A172 (cell line): ENCODE measurements around the gene GABARAPL1. TPM values are rescaled to one million over a fixed set of nuclear protein-coding genes. Genes with fewer than 3 reads are reported as not detected.
"Not testable (repeated sequence)": the region's sequence is repeated elsewhere in the genome, so short reads cannot be mapped to it uniquely, and the experiment has no call there.

Experiments
- DNase-seq: peaks from one replicate; pipeline ENCODE4 v3.0.0-alpha.2; 2015; ENCODE audit warnings: low spot score
- total RNA-seq: library from RNA; depleted of rRNA; stranded (reverse); fragments of >200 nt; shearing (Covaris generic); gene quantifications from 2 replicates; pipeline ENCODE4 v1.2.3, GENCODE V29; 2014; rRNA removed

GABARAPL1 gene
- total RNA-seq: 20.4 and 20.8 TPM in 2 replicates

DNA sequence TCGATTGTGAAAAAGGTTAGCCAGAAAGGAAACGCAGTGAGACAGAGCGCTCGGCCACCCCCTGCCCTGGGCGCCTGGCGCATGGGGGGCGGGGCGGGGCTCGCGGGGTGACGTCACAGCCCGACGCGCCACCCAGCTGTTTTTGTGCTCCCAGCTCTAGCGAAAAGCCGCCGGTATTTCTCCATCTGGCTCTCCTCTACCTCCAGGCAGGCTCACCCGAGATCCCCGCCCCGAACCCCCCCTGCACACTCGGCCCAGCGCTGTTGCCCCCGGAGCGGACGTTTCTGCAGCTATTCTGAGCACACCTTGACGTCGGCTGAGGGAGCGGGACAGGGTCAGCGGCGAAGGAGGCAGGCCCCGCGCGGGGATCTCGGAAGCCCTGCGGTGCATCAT is at the start of gene GABARAPL1:
GABARAPL1 (plus strand) TSS at position 139 of the 393 bp plus-strand sequence; CDS start at position 392, 253 bp downstream.
- DNase-seq: peak; percentile 46

DNA sequence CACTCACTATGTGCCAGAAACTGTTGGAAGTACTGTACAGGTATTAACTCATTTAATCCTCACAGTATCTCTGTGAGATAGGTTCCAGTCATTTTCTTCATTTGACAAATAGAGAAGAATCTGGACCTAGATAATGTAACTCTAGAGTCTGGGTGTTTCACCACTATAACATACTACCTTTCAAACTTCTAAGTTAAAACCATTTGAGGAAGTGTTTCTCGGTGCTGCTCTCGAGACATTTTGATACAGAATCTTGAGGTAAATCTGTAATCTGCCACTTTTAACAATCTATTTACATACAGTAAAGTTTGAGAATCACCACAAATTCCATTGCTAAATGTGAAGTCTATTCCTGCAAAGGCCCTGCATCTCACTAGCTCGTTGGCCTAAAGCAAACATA is 49.6 kb upstream of the GABARAPL1 start:
- DNase-seq: no peak

DNA sequence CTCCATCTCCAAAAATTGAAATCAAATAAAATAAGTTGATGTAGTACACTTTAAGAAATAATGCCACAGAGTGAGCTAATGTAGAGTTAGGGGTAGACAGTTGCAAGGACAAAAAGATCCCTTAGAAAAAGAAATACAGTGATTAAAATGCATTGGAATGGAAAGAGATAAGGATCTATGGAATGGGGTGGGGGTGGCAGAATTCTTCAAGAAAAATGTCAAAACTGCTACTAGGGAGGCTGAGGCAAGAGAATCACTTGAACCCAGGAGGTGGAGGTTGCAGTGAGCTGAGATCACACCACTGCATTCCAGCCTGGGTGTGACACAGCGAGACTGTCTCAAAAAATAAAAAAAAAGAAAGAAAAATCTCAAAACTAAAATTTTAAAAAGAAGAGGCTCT is 47.3 kb upstream of the GABARAPL1 start:
- no peak for DNase-seq

GRCh38 chr12:10167599-10167998 is 45.1 kb upstream of the GABARAPL1 start:
- no peak for DNase-seq

GRCh38 chr12:10169104-10169503 is 43.6 kb upstream of the GABARAPL1 start:
- no peak for DNase-seq

DNA sequence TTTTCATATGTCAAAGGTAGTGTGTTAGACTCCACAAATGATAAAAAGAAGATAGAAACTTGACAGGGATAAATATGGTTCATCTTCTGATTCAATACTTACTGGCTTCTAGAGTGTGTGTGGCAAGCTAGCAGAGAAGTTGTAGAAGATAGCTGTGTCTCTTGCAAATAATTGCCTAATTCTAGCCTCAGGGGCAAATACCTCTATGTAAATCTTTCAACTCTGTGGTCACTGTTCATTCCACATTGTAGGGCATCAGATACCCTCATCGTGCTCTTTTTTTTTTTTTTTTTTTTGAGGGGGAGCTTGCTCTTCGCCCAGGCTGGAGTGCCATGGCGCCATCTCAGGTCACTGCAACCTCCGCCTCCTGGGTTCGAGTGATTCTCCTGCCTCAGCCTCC is 42.5 kb upstream of the GABARAPL1 start:
- no peak for DNase-seq

DNA sequence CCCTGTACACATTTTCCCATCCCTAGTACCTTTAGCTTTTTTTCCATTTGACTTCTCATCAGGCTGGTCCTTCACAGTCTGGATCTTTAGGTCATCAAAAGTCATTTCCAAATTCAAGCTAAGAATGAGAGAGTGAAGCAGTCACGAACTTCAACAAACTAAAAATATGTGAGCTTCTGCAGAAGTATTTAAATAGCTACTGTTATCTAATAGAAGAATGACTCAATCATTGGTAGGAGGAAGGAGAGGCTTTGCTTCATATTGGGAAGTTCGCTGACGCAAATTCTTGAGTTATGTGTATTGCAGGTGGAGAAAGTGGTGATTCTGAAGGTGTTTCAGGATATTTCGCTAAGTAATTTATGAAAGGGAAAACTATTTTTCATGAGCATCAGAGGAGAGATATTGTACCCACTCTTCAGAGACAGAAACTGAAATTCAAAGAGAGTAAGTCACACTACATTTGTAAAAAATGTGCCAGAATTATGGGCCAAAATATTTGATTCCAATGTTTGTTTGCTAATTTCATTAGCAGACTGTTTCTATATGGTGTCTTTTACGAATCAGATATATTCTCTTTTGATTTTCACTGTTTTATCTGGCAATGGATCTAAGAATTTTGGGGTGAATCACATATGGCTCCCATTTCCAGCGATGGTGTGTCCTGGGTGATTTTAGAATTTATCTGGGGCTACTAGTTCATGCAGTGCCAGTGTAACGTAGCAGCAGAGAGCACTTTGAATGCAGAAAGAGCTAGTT is 40.5 kb upstream of the GABARAPL1 start, which contains the start of gene OLR1:
OLR1 (minus strand) TSS at position 160 of the 756 bp plus-strand sequence; CDS start at position 105, 55 bp downstream.
- no peak for DNase-seq

DNA sequence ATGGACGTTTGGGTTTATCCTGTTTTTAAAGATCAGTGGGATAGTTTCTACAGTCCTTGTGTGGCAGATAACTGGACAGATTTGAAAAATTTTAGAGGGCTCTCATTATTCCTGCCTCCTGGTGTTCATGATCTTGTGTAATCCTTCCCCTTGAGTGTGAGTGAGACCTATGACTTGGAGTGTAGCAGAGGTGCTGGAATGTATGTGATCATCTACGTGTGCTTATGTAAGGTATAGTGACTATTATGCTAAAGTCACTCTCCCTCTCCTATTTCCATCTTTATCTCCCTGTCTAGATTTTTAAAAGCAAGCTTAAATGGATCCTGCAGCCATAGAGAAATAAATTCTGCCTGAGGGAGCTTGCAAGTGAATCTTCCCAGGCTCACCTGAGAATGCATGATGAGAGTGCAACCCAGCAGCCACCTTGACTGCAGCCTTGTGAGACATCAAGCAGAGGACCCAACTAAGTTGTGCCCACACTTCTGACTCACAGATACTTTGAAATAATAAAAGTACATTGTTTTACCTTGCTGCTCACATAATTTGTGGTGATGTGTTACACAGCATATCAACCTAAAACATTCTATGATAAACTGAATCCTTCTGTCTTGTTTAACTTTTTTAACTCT is 37.6 kb upstream of the GABARAPL1 start:
- no peak for DNase-seq

DNA sequence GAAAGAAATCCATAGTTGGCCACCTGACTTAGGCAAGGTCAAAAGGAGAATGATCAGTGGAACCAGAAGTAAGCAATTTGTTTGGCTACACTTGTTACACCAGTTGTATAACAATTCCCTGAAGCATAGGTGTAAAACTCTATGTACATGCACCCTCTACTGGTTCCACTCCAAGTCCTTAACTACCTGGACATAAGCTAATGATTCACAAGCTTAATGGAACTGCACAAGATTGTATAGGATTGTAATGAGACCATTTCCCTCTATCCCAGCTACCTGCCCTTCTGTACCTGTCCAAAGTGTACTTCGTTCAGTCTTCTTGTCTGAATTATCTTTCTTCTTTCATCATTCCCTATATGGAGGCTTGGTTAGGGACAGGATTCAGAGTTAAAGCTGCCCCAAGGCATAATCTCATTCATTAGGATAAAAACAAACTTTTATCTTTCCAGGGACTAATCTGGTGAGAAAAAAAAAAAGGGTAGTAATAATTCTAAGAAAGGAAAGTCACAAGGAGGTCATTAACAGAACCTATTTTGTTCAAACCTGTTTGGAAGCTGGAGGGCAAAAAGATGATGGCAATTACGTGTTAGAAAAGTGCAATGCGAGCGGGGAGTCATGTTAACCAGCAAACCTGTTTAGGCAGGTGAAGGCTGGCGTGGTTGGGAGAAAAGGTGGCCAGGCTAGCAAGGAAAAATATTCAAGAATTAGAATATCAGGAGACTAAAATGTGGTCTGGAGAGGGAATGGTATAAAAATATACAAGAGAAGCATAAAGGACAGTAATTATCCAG is 36.6 kb upstream of the GABARAPL1 start:
- no peak for DNase-seq

GRCh38 chr12:10178821-10179220 is 33.9 kb upstream of the GABARAPL1 start, which contains the start of gene TMEM52B:
TSS of gene TMEM52B (plus strand) at chr12:10179032. CDS start at chr12:10179575, 543 bp downstream.
- DNase-seq: no peak

DNA sequence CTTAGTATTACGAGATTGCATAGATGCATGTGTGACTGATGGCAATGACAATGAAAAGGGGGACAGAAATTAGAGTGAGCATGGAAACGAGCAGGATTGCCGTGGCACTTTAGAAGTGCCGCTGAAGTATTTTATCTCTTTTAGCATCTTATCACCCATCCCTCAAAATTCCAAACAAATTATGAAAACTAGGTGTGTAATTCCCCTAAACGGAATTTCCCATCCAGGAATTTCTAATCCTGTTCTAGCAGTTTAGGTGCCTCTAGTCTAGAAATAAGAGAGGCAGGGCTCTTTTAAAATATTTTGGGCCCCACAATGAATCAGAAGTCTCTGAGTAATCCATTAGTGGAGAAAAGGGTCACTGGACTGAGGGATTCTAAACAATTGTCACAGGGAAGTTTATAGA is 32.9 kb upstream of the GABARAPL1 start:
- peak; percentile 38 for DNase-seq

DNA sequence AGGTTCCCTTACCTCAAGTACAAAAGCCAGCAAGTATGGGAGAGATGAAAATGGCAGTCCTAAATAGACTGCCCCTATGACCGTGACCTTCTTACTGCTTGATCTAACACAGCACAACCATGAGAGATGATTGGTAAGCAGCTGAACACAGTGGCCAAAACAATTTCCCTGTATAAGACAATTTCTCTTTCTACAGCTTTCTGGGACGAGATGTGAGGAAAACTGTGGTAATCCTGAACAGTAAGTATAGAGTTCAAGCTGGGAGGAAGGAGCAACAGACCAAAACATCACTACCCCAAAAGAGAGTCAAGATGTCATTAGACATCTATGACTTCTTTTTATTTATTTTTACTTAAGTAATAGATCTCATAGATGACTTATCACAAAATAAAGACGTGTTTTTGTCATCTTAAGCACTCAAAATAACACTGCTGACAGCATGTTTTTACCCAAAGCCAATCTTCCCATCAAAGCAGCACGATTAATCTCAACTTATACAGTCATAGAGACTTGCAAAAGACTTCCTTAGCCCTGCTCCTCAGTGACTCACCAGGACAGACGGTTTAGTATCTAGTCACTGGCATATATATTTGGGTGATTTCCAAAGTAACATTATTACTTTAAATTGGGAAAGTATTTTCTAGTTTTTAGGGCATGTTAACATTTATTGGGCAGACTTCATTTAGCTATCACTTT is 30.2 kb upstream of the GABARAPL1 start:
- peak; percentile 58 for DNase-seq

GRCh38 chr12:10184261-10184843 is 28.3 kb upstream of the GABARAPL1 start:
- no peak for DNase-seq

DNA sequence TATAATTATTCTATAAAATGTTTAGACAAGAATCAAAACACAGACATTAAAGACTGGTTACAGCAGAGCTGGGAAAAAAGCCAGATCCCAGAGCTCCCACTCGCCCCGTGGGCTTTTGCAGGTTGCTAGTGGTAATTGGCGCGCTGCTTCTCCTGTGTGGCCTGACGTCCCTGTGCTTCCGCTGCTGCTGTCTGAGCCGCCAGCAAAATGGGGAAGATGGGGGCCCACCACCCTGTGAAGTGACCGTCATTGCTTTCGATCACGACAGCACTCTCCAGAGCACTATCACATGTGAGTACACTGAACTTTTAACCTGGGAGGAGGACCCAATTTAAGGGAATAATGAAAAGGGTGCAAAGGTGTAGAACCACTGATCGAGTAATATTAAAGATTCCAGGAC is 26.4 kb upstream of the GABARAPL1 start:
- no peak for DNase-seq

DNA sequence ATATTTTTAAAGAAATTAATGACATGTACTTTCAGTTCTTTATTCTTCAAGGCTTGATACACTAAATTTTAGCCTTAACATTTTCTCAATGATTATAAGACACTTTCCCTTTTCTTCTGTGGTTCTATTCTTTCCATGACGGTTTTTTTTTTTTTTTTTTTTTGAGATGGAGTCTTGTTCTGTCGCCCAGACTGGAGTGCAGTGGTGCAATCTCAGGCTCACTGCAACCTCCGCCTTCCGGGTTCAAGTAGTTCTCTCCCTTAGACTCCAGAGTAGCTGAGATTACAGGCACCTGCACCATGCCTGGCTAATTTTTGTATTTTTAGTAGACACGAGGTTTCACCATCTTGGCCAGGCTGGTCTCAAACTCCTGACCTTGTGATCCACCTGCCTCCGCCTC is 25.7 kb upstream of the GABARAPL1 start:
- not testable (repeated sequence) for DNase-seq

- no peak for DNase-seq
Measured at GRCh38 chr12:10189653-10190052, 23.0 kb upstream of the GABARAPL1 start.

GRCh38 chr12:10190558-10191388 is 21.9 kb upstream of the GABARAPL1 start:
- DNase-seq: peak; percentile 66

- DNase-seq: peak; percentile 66
Measured at GRCh38 chr12:10191865-10192264, 20.8 kb upstream of the GABARAPL1 start.

DNA sequence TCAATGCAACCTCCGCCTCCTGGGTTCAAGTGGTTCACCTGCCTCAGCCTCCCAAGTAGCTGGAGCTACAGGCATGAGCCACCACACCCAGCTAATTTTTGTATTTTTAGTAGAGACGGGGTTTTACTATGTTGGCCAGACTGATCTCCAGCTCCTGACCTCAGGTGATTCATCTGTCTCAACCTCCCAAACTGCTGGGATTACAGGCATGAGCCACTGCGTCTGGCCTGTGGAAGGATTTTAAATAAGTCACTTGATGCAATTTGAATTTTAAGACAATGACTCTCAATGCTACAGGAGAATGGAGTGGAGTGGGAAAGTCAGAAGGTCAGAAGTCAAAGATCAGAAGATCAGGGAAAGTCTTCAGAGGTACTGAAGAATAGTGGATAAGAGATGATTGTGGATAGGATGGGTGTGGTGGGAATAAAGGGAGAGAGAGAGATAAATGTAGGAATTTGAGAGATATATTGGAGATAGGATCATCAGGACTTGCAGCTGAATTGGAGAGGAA is 18.5 kb upstream of the GABARAPL1 start:
- no peak for DNase-seq

- DNase-seq: no peak
Measured at GRCh38 chr12:10196210-10196609, 16.5 kb upstream of the GABARAPL1 start.
